Activated CD4-positive, alpha-beta T cell treated with anti-CD3 and anti-CD28 coated beads, Interleukin-2, amount 50 U/mL, for 4 hours (primary cell): ENCODE measurements around the gene C6orf141.
"Not testable (repeated sequence)": the region's sequence is repeated elsewhere in the genome, so short reads cannot be mapped to it uniquely, and the experiment has no call there.

Source experiments
- DNase-seq, 2 experiments: peaks; one replicate each; pipeline ENCODE4 v3.0.0-alpha.2; 2020

C6orf141 gene

GRCh38 chr6:49579649-49580048, 29.2 kb downstream of the C6orf141 start:
- no peak for DNase-seq

- no peak for DNase-seq
These were observed 32.1 kb downstream of the C6orf141 start for GRCh38 chr6:49582529-49582928.

GRCh38 chr6:49587262-49587661, 36.8 kb downstream of the C6orf141 start:
- DNase-seq = not testable (repeated sequence)
